ENCODE results near the gene DPH1.

DNA sequence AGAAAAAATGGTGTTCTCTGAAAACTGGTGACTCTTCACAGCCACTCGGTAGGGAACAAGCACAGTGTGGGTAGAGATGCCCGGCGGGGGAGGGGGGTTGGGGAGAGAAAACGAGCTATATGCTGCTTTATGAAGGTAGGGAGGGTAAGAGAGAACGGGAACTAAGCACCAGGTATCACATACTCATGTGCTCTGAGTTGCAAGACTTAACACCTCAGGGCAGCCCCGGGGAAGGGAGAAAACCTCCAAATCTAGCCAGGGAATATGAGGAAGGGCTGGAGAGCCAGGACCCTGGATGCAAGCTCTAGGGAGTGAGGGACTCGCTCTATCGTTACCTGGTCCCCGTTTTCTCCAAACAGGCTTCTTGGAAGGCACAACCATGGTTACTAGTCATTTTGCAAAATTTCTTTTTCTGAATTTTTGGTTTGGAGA lies 60.3 kb downstream of the DPH1 start:
- TF ChIP-seq POLR2A (IDR thresholded peaks at IDR 0.05), result no peak
- TF ChIP-seq, protein P1, sequence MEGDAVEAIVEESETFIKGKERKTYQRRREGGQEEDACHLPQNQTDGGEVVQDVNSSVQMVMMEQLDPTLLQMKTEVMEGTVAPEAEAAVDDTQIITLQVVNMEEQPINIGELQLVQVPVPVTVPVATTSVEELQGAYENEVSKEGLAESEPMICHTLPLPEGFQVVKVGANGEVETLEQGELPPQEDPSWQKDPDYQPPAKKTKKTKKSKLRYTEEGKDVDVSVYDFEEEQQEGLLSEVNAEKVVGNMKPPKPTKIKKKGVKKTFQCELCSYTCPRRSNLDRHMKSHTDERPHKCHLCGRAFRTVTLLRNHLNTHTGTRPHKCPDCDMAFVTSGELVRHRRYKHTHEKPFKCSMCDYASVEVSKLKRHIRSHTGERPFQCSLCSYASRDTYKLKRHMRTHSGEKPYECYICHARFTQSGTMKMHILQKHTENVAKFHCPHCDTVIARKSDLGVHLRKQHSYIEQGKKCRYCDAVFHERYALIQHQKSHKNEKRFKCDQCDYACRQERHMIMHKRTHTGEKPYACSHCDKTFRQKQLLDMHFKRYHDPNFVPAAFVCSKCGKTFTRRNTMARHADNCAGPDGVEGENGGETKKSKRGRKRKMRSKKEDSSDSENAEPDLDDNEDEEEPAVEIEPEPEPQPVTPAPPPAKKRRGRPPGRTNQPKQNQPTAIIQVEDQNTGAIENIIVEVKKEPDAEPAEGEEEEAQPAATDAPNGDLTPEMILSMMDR (IDR thresholded peaks at IDR 0.05), result no peak

Measured in sigmoid colon (tissue), 3 donors.